ENCODE measurements around the gene REEP5. TPM values are rescaled to one million over a fixed set of nuclear protein-coding genes. Genes with fewer than 3 reads are reported as not detected.
A peak's percentile ranks its signal among the peaks of the same experiment; 100 is the strongest.

The REEP5 gene
- total and polyA plus RNA-seq, 9 of the 15 experiments (the other 6 are each of a cell fraction or from before 2014, with no cell fraction given) = 14.7 to 102 (median 36.0) TPM

GRCh38 chr5:112921026-112921832 is 798 bp downstream of the REEP5 start (continued):
- TF ChIP-seq, protein P1, sequence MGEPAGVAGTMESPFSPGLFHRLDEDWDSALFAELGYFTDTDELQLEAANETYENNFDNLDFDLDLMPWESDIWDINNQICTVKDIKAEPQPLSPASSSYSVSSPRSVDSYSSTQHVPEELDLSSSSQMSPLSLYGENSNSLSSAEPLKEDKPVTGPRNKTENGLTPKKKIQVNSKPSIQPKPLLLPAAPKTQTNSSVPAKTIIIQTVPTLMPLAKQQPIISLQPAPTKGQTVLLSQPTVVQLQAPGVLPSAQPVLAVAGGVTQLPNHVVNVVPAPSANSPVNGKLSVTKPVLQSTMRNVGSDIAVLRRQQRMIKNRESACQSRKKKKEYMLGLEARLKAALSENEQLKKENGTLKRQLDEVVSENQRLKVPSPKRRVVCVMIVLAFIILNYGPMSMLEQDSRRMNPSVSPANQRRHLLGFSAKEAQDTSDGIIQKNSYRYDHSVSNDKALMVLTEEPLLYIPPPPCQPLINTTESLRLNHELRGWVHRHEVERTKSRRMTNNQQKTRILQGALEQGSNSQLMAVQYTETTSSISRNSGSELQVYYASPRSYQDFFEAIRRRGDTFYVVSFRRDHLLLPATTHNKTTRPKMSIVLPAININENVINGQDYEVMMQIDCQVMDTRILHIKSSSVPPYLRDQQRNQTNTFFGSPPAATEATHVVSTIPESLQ (CRISPR knock-in tag; IDR thresholded peaks at IDR 0.05) = no peak
- TF ChIP-seq ZNF644 (tag; IDR thresholded peaks at IDR 0.05; ENCODE audit: low read depth) (no peak), E2F5 (CRISPR knock-in tag; IDR thresholded peaks at IDR 0.05) (0 out of 2 replicates have a peak, but pooled peaks have one; percentile 19), PHF8 (IDR thresholded peaks at IDR 0.05; ENCODE audit: borderline replicate concordance, low read length) (peak; percentile 60; the same call in 1 of the 2 replicates), NUFIP1 (IDR thresholded peaks at IDR 0.05; ENCODE audit: partially characterized antibody) (no peak)

DNA sequence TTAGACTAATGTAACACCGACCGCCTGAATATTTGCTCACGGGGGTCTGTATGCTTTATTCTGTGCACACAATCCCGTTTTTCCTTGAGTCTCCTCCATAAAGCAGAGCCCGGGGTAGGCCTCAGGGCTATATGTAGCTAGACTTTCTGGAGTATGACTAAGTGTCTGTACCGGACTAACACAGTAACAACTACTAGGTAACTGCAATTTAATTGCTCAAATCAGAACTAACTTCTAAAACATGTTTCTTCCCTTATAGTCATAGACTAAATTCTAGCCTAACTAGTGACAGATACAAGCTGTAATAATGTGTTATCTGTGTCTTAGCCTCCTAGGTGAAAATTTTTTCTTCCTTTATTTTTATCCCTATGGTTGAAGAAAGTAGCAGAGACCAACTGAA is 2.1 kb downstream of the REEP5 start:
- Histone ChIP-seq H3K9me3 (replicated peaks; ENCODE audit: control insufficient read depth, insufficient read depth, low read depth, low read length) (no peaks in the 10 kb centered on the region), H3K4me2 (ENCODE audit: insufficient read depth, low read length) (no peak overlapping the region), H3K9me1 (ENCODE audit: control insufficient read depth, insufficient read depth, low read length) (no peaks in the 10 kb centered on the region), H4K20me1 (replicated peaks; ENCODE audit: control insufficient read depth, insufficient read depth, low read length) (no peaks in the 10 kb centered on the region), H3K27ac (ENCODE audit: extremely low read depth, low read depth, low read length) (no peak overlapping the region), H2AFZ (ENCODE audit: low read depth, low read length) (no peak overlapping the region), H3K9ac (ENCODE audit: insufficient read depth in 1 of 2, low read depth in 2 of 2, low read length in 2 of 2) (peak overlapping the region in 1 of 2 experiments; percentile 89; a peak in 1 of 4 replicates), H3K79me2 (ENCODE audit: control insufficient read depth, insufficient read depth, low read length) (peaks cover 21% of the 10 kb centered on the region), H3K4me1 (replicated peaks in 1 of 2; ENCODE audit: control insufficient read depth in 2 of 2, insufficient read depth in 2 of 2, low read length in 2 of 2) (peaks cover 18 to 23% of the 10 kb centered on the region in 2 experiments), H3K4me3 (no peak overlapping the region), H3K27me3 (ENCODE audit: control insufficient read depth in 2 of 2, insufficient read depth in 2 of 2, low read length in 2 of 2) (no peaks in the 10 kb centered on the region), H3K36me3 (ENCODE audit: control insufficient read depth, insufficient read depth, low read length) (peaks cover 40% of the 10 kb centered on the region)
- no peak for FAIRE-seq
- 92% methylated on average over 6 of the region's 6 CpGs for WGBS (ENCODE audit: insufficient coverage, low coverage, missing lambda C conversion rate)
- ATAC-seq = no peak
- ChIA-PET CTCF (ENCODE audit: low intra/inter-chr PET ratio) (no interaction called here), POLR2A (interaction anchor here (0.6 to 1.6 kb wide), 7 partner anchors 11 to 363 kb away, joined by 3 to 6 read pairs (median 4); partner anchors contain the start of gene SRP19)
- in situ Hi-C loops (cut with MboI) (no loop called here), intact Hi-C loops (cut with micrococcal nuclease) (loop anchor here (5.0 kb wide), 3 partner anchors 43 to 228 kb away; no protein-coding TSS in a partner anchor)
- TSS peak; percentile 39 for BruUV-seq (replicated peaks)
- TF ChIP-seq KAT8 (IDR thresholded peaks at IDR 0.05; ENCODE audit: low read depth) = no peak
- 0 out of 4 replicates have a peak, but pooled peaks of 1 of the 2 experiments have one; percentile 10 for TF ChIP-seq MAZ (CRISPR knock-in tag; conservative IDR thresholded peaks at IDR 0.05 in 1 of 2, IDR thresholded peaks at IDR 0.05 in 1 of 2)
- DNase-seq (ENCODE audit: extremely low read depth in 1 of 4, low spot score in 3 of 4) = no peak
